Pancreas (tissue), 10 donors: ENCODE results near the gene ITPR2. TPM values are rescaled to one million over a fixed set of nuclear protein-coding genes. Genes with fewer than 3 reads are reported as not detected.
A peak's percentile ranks its signal among the peaks of the same experiment; 100 is the strongest.

Source experiments
- ATAC-seq, 4 donors: fragments of 200-7000 bp; cut with Tn5 transposase; one replicate each; pipeline versions ENCODE4 v1.8.0 to v1.9.1; 2020; ENCODE audit warnings: mild to moderate bottlenecking in 4 of 4, moderate library complexity in 4 of 4
- DNase-seq, 6 donors: peaks; one replicate each; pipeline ENCODE4 v3.0.0-alpha.2; 2020
- FAIRE-seq: peaks from 2 replicates; lab custom pipeline; 2012; peaks lifted over from hg19 to GRCh38; lab: Jason Lieb, UNC
- H3K27ac ChIP-seq, 4 donors: fragments of 200-600 bp; sonication (generic); 1 replicate in 3 of 4; 2 replicates in 1 of 4; pipeline versions ENCODE4 v1.5.0 to v1.8.0; 2020
- H3K27me3 ChIP-seq, 4 donors: fragments of 200-600 bp; one replicate each; pipeline ENCODE4 v1.8.0; 2021
- H3K36me3 ChIP-seq, 3 donors: fragments of 200-600 bp; sonication (generic) in 1 of 3; one replicate each; pipeline versions ENCODE4 v1.5.0 to v1.8.0; 2020 to 2021
- H3K4me1 ChIP-seq, 3 donors: fragments of 200-600 bp; one replicate each; pipeline ENCODE4 v1.8.0; 2021
- H3K4me3 ChIP-seq, 4 donors: fragments of 200-600 bp; sonication (generic) in 2 of 4; one replicate each; pipeline versions ENCODE4 v1.5.0 to v1.8.0; 2020 to 2021
- H3K9me3 ChIP-seq, 4 donors: fragments of 200-600 bp; one replicate each; pipeline ENCODE4 v1.8.0; 2021
- CTCF ChIP-seq, 4 donors: fragments of 200-600 bp; sonication (generic) in 3 of 4; IDR thresholded peaks; one replicate each; pipeline versions ENCODE4 v1.5.0 to v1.8.0; 2021; ENCODE audit warnings: antibody characterized with exemption in 4 of 4
- WGBS, 2 donors: extraction: QIAGEN DNeasy Blood & Tissue Kit; methylation state at CpG; one replicate each; pipeline ENCODE4 v1.1.7; 2013; 5-methylcytosine and 5-hydroxymethylcytosine counted together
- intact Hi-C, 3 donors: fragments of 100-400 bp; cut with DNase I; formaldehyde crosslinking; loops; one replicate each; pipeline versions ENCODE4 v1.11.1 to v1.14.2; 2022
- polyA plus RNA-seq, 2 donors: library from polyadenylated mRNA; stranded (reverse); fragments of 200-250 nt; gene quantifications; one replicate each; pipeline ENCODE4 v1.2.3, GENCODE V29; 2013
- total RNA-seq, 6 donors: library from RNA; stranded (reverse); fragmentation: NEBNext Ultra II Directional in 4 of 6; extraction: Animal tissue kit (Norgen Biotek cat#: 25700) in 4 of 6; gene quantifications; one replicate each; pipeline versions ENCODE4 v1.2.1 to v1.2.4, GENCODE V29; 2021 to 2023
- donor health status: healthy with polysubstance abuse.
- donor health status: DM: no; HTN: no; CAD: no; lungs with moderate emphysema.
- donor health status: DM: no; HTN: no; CAD: no.
- donor health status: control.
- donor health status: control.
- donor health status: Bipolar disorder and iron deficiency.
- donor health status: DM: yes; HTN: yes; CAD: no.
- donor health status: DM: no; HTN: no; CAD: no.
- donor health status: DM: no; HTN: no; CAD: no.
- donor health status: DM: yes; HTN: yes; CAD: no.

ITPR2 gene
- total and polyA plus RNA-seq, 8 donors, result 3.3 to 51.8 (median 25.5) TPM

- peak; percentile 56 to 73 (median 69) for TF ChIP-seq CTCF (IDR thresholded peaks at IDR 0.05)
- DNase-seq (peak; percentile 50 to 75 (median 60)), ATAC-seq (peak; percentile 77 to 94 (median 92)), FAIRE-seq (peak; percentile 85)
- intact Hi-C loops, result no loop called here
- Histone ChIP-seq H3K27ac (no peak overlapping the region), H3K9me3 (no peaks in the 10 kb centered on the region), H3K36me3 (no peaks in the 10 kb centered on the region), H3K27me3 (no peaks in the 10 kb centered on the region), H3K4me1 (peaks cover 4 to 20% (median 10%) of the 10 kb centered on the region in 3 donors), H3K4me3 (no peak overlapping the region)
- 26% methylated on average over 12 of the region's 12 CpGs for WGBS, 2 donors
Measured at GRCh38 chr12:26853303-26854030, 20.5 kb upstream of the ITPR2 start.

GRCh38 chr12:26851031-26851809 is 18.2 kb upstream of the ITPR2 start:
- intact Hi-C loops, result no loop called here

GRCh38 chr12:26848156-26848825 is 15.3 kb upstream of the ITPR2 start:
- TF ChIP-seq CTCF (IDR thresholded peaks at IDR 0.05), result no peak
- H3K4me3 ChIP-seq, result no peak overlapping the region
- no peak for FAIRE-seq
- H3K36me3 ChIP-seq, result no peaks in the 10 kb centered on the region
- 76 to 79% methylated on average over 6 of the region's 6 CpGs for WGBS, 2 donors
- no peak overlapping the region for H3K27ac ChIP-seq
- H3K9me3 ChIP-seq, result no peaks in the 10 kb centered on the region
- H3K4me1 ChIP-seq, result peaks cover 0 to 15% (median 0%) of the 10 kb centered on the region in 3 donors
- ATAC-seq, result no peak
- no peaks in the 10 kb centered on the region for H3K27me3 ChIP-seq
- intact Hi-C loops, result loop anchor here in 1 of 3 donors (5.0 kb wide), 1 partner anchor 39 kb away; no protein-coding TSS in a partner anchor
- DNase-seq, result no peak

More at GRCh38 chr12:26851031-26851809, 18.2 kb upstream of the ITPR2 start:
- H3K4me1 ChIP-seq, result peaks cover 0 to 12% (median 4%) of the 10 kb centered on the region in 3 donors
- no peak for TF ChIP-seq CTCF (IDR thresholded peaks at IDR 0.05)
- DNase-seq, result no peak
- no peaks in the 10 kb centered on the region for H3K27me3 ChIP-seq
- no peak for ATAC-seq
- FAIRE-seq, result no peak
- no peak overlapping the region for H3K27ac ChIP-seq
- no peak overlapping the region for H3K4me3 ChIP-seq
- WGBS, 2 donors, result 45 to 61% methylated on average over 2 of the region's 2 CpGs
- H3K36me3 ChIP-seq, result no peaks in the 10 kb centered on the region
- H3K9me3 ChIP-seq, result no peaks in the 10 kb centered on the region

- ATAC-seq (no peak), DNase-seq (no peak), FAIRE-seq (no peak)
- WGBS, 2 donors, result 89 to 90% methylated on average over 5 of the region's 5 CpGs
- no peak overlapping the region for H3K4me3 ChIP-seq
- H3K9me3 ChIP-seq, result no peaks in the 10 kb centered on the region
- no peaks in the 10 kb centered on the region for H3K27me3 ChIP-seq
- H3K36me3 ChIP-seq, result no peaks in the 10 kb centered on the region
- H3K4me1 ChIP-seq, result peaks cover 0 to 15% (median 0%) of the 10 kb centered on the region in 3 donors
- H3K27ac ChIP-seq, result no peak overlapping the region
- no peak for TF ChIP-seq CTCF (IDR thresholded peaks at IDR 0.05)
- intact Hi-C loops, result loop anchor here in 1 of 3 donors (5.0 kb wide), 1 partner anchor 40 kb away; no protein-coding TSS in a partner anchor
Measured at GRCh38 chr12:26847431-26847830, 14.4 kb upstream of the ITPR2 start.
